ENCODE measurements around the gene INHBE.

DNA sequence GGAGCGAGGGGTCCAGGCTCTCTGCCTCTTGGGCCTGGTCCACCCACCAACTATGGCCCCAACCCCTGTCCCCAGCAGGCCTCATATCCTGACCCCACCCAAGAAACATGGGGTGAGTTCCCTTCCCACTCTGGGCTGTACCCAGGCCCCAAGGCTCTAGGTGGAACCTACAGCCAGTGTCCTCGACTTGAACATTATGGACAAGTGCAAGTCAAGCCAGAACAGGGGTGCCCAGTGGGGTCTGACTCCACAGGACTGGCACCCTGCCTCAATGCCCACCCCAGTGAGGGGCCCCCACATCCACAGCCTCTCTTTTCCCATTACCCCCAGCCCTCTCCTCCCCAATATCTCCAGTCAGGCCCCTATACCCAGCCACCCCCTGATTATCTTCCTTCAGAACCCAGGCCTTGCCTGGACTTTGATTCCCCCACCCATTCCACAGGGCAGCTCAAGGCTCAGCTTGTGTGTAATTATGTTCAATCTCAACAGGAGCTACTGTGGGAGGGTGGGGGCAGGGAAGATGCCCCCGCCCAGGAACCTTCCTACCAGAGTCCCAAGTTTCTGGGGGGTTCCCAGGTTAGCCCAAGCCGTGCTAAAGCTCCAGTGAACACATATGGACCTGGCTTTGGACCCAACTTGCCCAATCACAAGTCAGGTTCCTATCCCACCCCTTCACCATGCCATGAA lies 16.0 kb downstream of the INHBE start:
- no peak for TF ChIP-seq EZH2phosphoT487 (IDR thresholded peaks at IDR 0.05; ENCODE audit: borderline replicate concordance)
- TF ChIP-seq, protein P1, sequence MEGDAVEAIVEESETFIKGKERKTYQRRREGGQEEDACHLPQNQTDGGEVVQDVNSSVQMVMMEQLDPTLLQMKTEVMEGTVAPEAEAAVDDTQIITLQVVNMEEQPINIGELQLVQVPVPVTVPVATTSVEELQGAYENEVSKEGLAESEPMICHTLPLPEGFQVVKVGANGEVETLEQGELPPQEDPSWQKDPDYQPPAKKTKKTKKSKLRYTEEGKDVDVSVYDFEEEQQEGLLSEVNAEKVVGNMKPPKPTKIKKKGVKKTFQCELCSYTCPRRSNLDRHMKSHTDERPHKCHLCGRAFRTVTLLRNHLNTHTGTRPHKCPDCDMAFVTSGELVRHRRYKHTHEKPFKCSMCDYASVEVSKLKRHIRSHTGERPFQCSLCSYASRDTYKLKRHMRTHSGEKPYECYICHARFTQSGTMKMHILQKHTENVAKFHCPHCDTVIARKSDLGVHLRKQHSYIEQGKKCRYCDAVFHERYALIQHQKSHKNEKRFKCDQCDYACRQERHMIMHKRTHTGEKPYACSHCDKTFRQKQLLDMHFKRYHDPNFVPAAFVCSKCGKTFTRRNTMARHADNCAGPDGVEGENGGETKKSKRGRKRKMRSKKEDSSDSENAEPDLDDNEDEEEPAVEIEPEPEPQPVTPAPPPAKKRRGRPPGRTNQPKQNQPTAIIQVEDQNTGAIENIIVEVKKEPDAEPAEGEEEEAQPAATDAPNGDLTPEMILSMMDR (conservative IDR thresholded peaks at IDR 0.05; ENCODE audit: low read length) = no peak
